Smooth muscle cell (in vitro differentiated cells): ENCODE measurements around the gene RFX7. TPM values are rescaled to one million over a fixed set of nuclear protein-coding genes. Genes with fewer than 3 reads are reported as not detected.

Source experiments
- DNase-seq: peaks from one replicate; lab custom pipeline; 2025; ENCODE audit not compliant: unreplicated experiment; lab: John Stamatoyannopoulos, UW
- H2AFZ ChIP-seq: fragments of 200-600 bp; sonication (generic); 2 replicates; pipeline ENCODE4 v1.6.0; 2016; ENCODE audit warnings: antibody characterized with exemption, low read depth, mild to moderate bottlenecking
- H3F3A ChIP-seq: fragments of 200-600 bp; sonication (generic); 2 replicates; pipeline ENCODE4 v1.6.0; 2017; ENCODE audit warnings: antibody characterized with exemption, low read depth
- H3K27ac ChIP-seq: fragments of 200-600 bp; sonication (generic); 2 replicates; pipeline ENCODE4 v1.5.1; 2016; ENCODE audit warnings: low read depth, mild to moderate bottlenecking
- H3K27me3 ChIP-seq: fragments of 200-600 bp; sonication (generic); 2 replicates; pipeline ENCODE4 v1.6.1; 2016; ENCODE audit warnings: low read depth, mild to moderate bottlenecking
- H3K36me3 ChIP-seq: fragments of 200-600 bp; sonication (generic); 2 replicates; pipeline ENCODE4 v1.5.1; 2016; ENCODE audit warnings: low read depth
- H3K4me1 ChIP-seq: fragments of 200-600 bp; sonication (generic); 2 replicates; pipeline ENCODE4 v1.5.1; 2016; ENCODE audit warnings: low read depth
- H3K4me2 ChIP-seq: fragments of 200-600 bp; sonication (generic); 2 replicates; pipeline ENCODE4 v1.6.0; 2016; ENCODE audit warnings: mild to moderate bottlenecking
- H3K4me3 ChIP-seq: fragments of 200-600 bp; sonication (generic); 2 replicates; pipeline ENCODE4 v1.5.1; 2016; ENCODE audit warnings: mild to moderate bottlenecking
- H3K79me2 ChIP-seq: fragments of 200-600 bp; sonication (generic); 2 replicates; pipeline ENCODE4 v1.6.0; 2016; ENCODE audit warnings: low read depth, mild to moderate bottlenecking
- H3K9ac ChIP-seq: fragments of 200-600 bp; sonication (generic); 2 replicates; pipeline ENCODE4 v1.6.0; 2016; ENCODE audit warnings: low read depth
- H3K9me3 ChIP-seq: fragments of 200-600 bp; sonication (generic); replicated peaks from 2 replicates; pipeline ENCODE4 v1.5.1; 2016; ENCODE audit warnings: low read depth
- H4K20me1 ChIP-seq: fragments of 200-600 bp; sonication (generic); 2 replicates; pipeline ENCODE4 v1.6.0; 2016; ENCODE audit warnings: low read depth
- CTCF ChIP-seq: fragments of 200-600 bp; sonication (generic); IDR thresholded peaks from 2 replicates; pipeline ENCODE4 v1.5.1; 2017; ENCODE audit warnings: borderline replicate concordance, mild to moderate bottlenecking, antibody characterized with exemption; ENCODE audit not compliant: insufficient read depth, poor library complexity, severe bottlenecking
- WGBS: methylation state at CpG from one replicate; pipeline ENCODE4 v1.1.7; 2016; ENCODE audit warnings: low lambda C conversion rate; 5-methylcytosine and 5-hydroxymethylcytosine counted together
- polyA plus RNA-seq: library from polyadenylated mRNA; unstranded; fragments of >200 nt; fragmentation: Nextera tagmentation; extraction: Ambion mirVana; gene quantifications from 2 replicates; pipeline ENCODE4 v1.2.1, GENCODE V29; 2016
- total RNA-seq: library from RNA; depleted of rRNA; stranded (reverse); fragments of >200 nt; gene quantifications from 2 replicates; pipeline ENCODE4 v1.2.3, GENCODE V29; 2014

RFX7 gene
- total and polyA plus RNA-seq, 2 experiments from 2014 or later: 7.7 to 18.5 TPM

- Histone ChIP-seq H3K4me2 (no peak overlapping the region), H3K4me1 (peaks cover 2% of the 10 kb centered on the region), H3K9ac (no peak overlapping the region), H3F3A (no peaks in the 10 kb centered on the region), H3K27ac (no peak overlapping the region), H3K36me3 (peaks cover 9% of the 10 kb centered on the region), H3K79me2 (peaks cover 97% of the 10 kb centered on the region), H3K4me3 (no peak overlapping the region), H2AFZ (no peak overlapping the region), H3K9me3 (no peaks in the 10 kb centered on the region), H3K27me3 (no peaks in the 10 kb centered on the region), H4K20me1 (peaks cover 18% of the 10 kb centered on the region)
- 96% methylated on average over 2 of the region's 2 CpGs for whole genome bisulfite sequencing
- DNase-seq: no peak
- TF ChIP-seq CTCF: no peak
These were observed 15.9 kb downstream of the RFX7 start for GRCh38 chr15:56227780-56228179.

- Histone ChIP-seq H3K27me3 (no peaks in the 10 kb centered on the region), H3K4me3 (no peak overlapping the region), H3F3A (no peaks in the 10 kb centered on the region), H3K4me1 (peaks cover 2% of the 10 kb centered on the region), H3K9me3 (peaks cover 4% of the 10 kb centered on the region), H2AFZ (no peak overlapping the region), H4K20me1 (peaks cover 18% of the 10 kb centered on the region), H3K4me2 (no peak overlapping the region), H3K79me2 (peaks cover 97% of the 10 kb centered on the region), H3K36me3 (peaks cover 14% of the 10 kb centered on the region), H3K27ac (no peak overlapping the region), H3K9ac (no peak overlapping the region)
- DNase-seq: no peak
- WGBS: 98% methylated on average over 3 of the region's 3 CpGs
- no peak for TF ChIP-seq CTCF
These were observed 16.4 kb downstream of the RFX7 start for GRCh38 chr15:56227306-56227705.

GRCh38 chr15:56225520-56225919, 18.2 kb downstream of the RFX7 start:
- H3K4me1 ChIP-seq: peaks cover 2% of the 10 kb centered on the region
- H2AFZ ChIP-seq: no peak overlapping the region
- H3F3A ChIP-seq: no peaks in the 10 kb centered on the region
- peaks cover 18% of the 10 kb centered on the region for H4K20me1 ChIP-seq
- peaks cover 19% of the 10 kb centered on the region for H3K36me3 ChIP-seq
- TF ChIP-seq CTCF: no peak
- H3K9me3 ChIP-seq: peaks cover 11% of the 10 kb centered on the region
- H3K27ac ChIP-seq: no peak overlapping the region
- peaks cover 96% of the 10 kb centered on the region for H3K79me2 ChIP-seq
- H3K27me3 ChIP-seq: no peaks in the 10 kb centered on the region
- H3K4me2 ChIP-seq: no peak overlapping the region
- 84% methylated on average over 1 of the region's 1 CpG for WGBS
- no peak overlapping the region for H3K4me3 ChIP-seq
- no peak for DNase-seq
- H3K9ac ChIP-seq: no peak overlapping the region

- peaks cover 93% of the 10 kb centered on the region for H3K79me2 ChIP-seq
- H3K4me2 ChIP-seq: no peak overlapping the region
- H3K9ac ChIP-seq: no peak overlapping the region
- no peak overlapping the region for H2AFZ ChIP-seq
- H4K20me1 ChIP-seq: peaks cover 25% of the 10 kb centered on the region
- H3K9me3 ChIP-seq: peaks cover 11% of the 10 kb centered on the region
- H3K4me1 ChIP-seq: peaks cover 2% of the 10 kb centered on the region
- H3K27me3 ChIP-seq: no peaks in the 10 kb centered on the region
- DNase-seq: no peak
- 99% methylated on average over 3 of the region's 3 CpGs for WGBS
- peaks cover 11% of the 10 kb centered on the region for H3K36me3 ChIP-seq
- no peaks in the 10 kb centered on the region for H3F3A ChIP-seq
- H3K4me3 ChIP-seq: no peak overlapping the region
- TF ChIP-seq CTCF: no peak
- no peak overlapping the region for H3K27ac ChIP-seq
These were observed 21.4 kb downstream of the RFX7 start for GRCh38 chr15:56222302-56222701.
